AG10803 (cell line): ENCODE results near the gene PALM2AKAP2.

Source experiments
- DNase-seq: peaks from one replicate; pipeline ENCODE4 v3.0.0; 2010; ENCODE audit warnings: low read depth
- H3K4me3 ChIP-seq: 2 replicates; pipeline ENCODE4 v1.5.1; 2011; ENCODE audit warnings: mild to moderate bottlenecking, low read length, control low read depth
- CTCF ChIP-seq: conservative IDR thresholded peaks from 2 replicates; pipeline ENCODE4 v1.5.1; 2011; ENCODE audit warnings: mild to moderate bottlenecking, low read length, control low read depth, inconsistent platforms

Gene PALM2AKAP2

DNA sequence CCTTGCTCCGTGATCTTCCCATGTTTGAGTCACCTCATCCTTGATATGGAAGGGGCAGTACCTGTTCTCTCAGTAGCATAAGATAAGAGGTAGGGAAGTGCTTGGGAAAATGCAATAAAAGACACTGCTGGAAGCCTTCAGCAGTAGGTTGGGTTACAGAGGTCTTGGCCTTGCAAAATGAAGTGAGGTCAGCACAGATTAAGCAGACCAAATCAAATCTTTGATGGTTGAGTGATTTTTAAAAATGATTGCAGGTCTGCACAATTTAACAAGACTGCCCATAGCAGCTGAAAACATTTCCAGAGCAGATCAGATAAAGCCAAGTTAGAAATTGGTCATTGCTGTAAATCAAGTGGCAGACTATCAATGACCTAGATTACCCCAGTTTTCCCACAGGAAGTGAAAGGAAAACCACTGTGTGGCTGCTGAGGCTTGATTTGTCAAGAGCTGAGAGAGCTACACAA lies 32.9 kb downstream of the PALM2AKAP2 start:
- DNase-seq = no peak
- TF ChIP-seq CTCF = no peak
- H3K4me3 ChIP-seq = no peak overlapping the region

GRCh38 chr9:109813303-109813702 lies 33.3 kb downstream of the PALM2AKAP2 start:
- no peak overlapping the region for H3K4me3 ChIP-seq
- TF ChIP-seq CTCF = no peak
- no peak for DNase-seq

DNA sequence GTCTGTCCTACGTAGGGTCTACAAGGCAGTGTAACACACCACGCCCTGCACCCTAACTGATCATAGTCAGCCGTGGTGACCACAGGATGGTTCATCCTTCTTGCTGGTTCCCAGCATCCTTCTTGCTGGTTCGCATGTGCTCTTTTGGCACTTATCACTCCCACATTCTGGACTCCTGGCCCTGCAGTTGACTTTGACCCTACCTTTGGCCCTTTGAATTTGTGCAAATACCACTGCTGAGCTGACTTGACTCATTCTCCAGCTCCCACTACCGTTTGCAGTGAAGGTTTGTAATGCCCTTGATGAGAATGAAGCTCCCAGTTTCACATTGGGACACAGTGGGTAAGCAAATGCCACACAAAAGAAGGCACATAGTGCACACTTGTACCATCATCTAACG lies 33.8 kb downstream of the PALM2AKAP2 start:
- TF ChIP-seq CTCF = no peak
- H3K4me3 ChIP-seq = no peak overlapping the region
- DNase-seq = no peak

GRCh38 chr9:109815366-109815947 lies 35.5 kb downstream of the PALM2AKAP2 start:
- DNase-seq = peak; percentile 26
- no peak for TF ChIP-seq CTCF
- no peak overlapping the region for H3K4me3 ChIP-seq

DNA sequence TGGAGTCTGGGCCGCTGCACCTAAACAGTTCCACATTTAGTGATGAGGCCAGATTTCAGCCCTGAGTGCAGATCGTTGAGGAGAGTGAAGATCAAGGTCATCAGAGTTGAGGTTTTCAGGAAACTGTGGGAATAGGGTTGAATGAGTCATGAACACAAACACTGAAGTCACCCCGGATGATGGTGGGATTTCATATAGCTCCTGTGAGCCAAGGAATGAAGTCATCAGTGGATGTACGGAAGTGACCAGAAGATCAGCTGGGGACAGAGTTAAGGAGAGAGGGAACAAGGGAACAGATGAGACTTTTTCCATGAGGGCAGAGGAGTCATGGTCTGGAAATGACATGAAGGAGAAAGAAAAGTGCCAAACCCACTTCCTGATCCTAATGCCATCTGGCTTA lies 36.5 kb downstream of the PALM2AKAP2 start:
- no peak overlapping the region for H3K4me3 ChIP-seq
- peak; percentile 98 for DNase-seq
- no peak for TF ChIP-seq CTCF

- H3K4me3 ChIP-seq = no peak overlapping the region
- DNase-seq = peak; percentile 76
Measured at GRCh38 chr9:109817146-109817845, 37.3 kb downstream of the PALM2AKAP2 start.

More at GRCh38 chr9:109817146-109817845, 37.3 kb downstream of the PALM2AKAP2 start:
- no peak for TF ChIP-seq CTCF
